BE2C (cell line): ENCODE measurements around the gene SUPV3L1.

ENCODE experiments used
- DNase-seq: peaks from one replicate; pipeline ENCODE4 v3.0.0-alpha.2; 2020
- H3K27me3 ChIP-seq: fragments of 250-450 bp; sonication (Bioruptor Pico); 2 replicates; pipeline ENCODE4 v1.5.1; 2020; ENCODE audit warnings: mild to moderate bottlenecking
- H3K36me3 ChIP-seq: fragments of 250-450 bp; sonication (Bioruptor Pico); 2 replicates; pipeline ENCODE4 v1.5.1; 2020; ENCODE audit warnings: mild to moderate bottlenecking
- H3K4me1 ChIP-seq: fragments of 250-450 bp; sonication (Bioruptor Pico); 2 replicates; pipeline ENCODE4 v1.5.1; 2020
- H3K4me3 ChIP-seq: 2 replicates; pipeline ENCODE4 v1.5.1; 2011; ENCODE audit warnings: low read depth, low read length
- H3K9me3 ChIP-seq: fragments of 250-450 bp; sonication (Bioruptor Pico); 2 replicates; pipeline ENCODE4 v1.5.1; 2020
- CTCF ChIP-seq: IDR thresholded peaks from 2 replicates; pipeline ENCODE4 v1.5.1; 2012; ENCODE audit warnings: mild to moderate bottlenecking, low read depth, low read length

SUPV3L1 gene

GRCh38 chr10:69209787-69210484 lies 29.9 kb downstream of the SUPV3L1 start:
- H3K27me3 ChIP-seq: no peaks in the 10 kb centered on the region
- no peak for DNase-seq
- TF ChIP-seq CTCF: no peak
- no peaks in the 10 kb centered on the region for H3K4me1 ChIP-seq
- H3K9me3 ChIP-seq: no peaks in the 10 kb centered on the region
- H3K4me3 ChIP-seq: no peak overlapping the region
- peaks cover 31% of the 10 kb centered on the region for H3K36me3 ChIP-seq

DNA sequence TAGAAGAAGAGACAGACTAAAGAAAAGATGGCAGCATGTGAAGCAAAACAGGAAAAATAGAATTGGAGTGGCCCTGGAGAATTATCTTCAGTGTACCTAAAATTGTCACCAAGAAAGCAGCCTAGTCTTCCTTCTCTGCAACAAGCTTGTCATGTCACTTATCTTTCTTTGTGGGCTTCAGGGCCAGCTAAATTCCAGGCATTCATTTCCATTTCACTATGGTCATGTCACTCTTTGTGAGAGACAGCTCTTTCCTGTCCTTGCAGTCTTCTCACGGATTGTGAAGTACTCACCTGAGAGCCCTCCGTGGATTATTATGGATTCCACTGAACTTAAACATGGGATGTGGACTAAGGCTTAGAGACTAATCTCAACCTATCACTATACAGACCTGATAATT lies 31.1 kb downstream of the SUPV3L1 start:
- Histone ChIP-seq H3K9me3 (no peaks in the 10 kb centered on the region), H3K4me3 (no peak overlapping the region), H3K27me3 (no peaks in the 10 kb centered on the region), H3K36me3 (peaks cover 22% of the 10 kb centered on the region), H3K4me1 (no peaks in the 10 kb centered on the region)
- DNase-seq: no peak
- TF ChIP-seq CTCF: no peak

- no peak for DNase-seq
- Histone ChIP-seq H3K4me1 (no peaks in the 10 kb centered on the region), H3K36me3 (peaks cover 18% of the 10 kb centered on the region), H3K27me3 (no peaks in the 10 kb centered on the region), H3K9me3 (no peaks in the 10 kb centered on the region), H3K4me3 (no peak overlapping the region)
- TF ChIP-seq CTCF: no peak
Measured at GRCh38 chr10:69211524-69211923, 31.5 kb downstream of the SUPV3L1 start.

DNA sequence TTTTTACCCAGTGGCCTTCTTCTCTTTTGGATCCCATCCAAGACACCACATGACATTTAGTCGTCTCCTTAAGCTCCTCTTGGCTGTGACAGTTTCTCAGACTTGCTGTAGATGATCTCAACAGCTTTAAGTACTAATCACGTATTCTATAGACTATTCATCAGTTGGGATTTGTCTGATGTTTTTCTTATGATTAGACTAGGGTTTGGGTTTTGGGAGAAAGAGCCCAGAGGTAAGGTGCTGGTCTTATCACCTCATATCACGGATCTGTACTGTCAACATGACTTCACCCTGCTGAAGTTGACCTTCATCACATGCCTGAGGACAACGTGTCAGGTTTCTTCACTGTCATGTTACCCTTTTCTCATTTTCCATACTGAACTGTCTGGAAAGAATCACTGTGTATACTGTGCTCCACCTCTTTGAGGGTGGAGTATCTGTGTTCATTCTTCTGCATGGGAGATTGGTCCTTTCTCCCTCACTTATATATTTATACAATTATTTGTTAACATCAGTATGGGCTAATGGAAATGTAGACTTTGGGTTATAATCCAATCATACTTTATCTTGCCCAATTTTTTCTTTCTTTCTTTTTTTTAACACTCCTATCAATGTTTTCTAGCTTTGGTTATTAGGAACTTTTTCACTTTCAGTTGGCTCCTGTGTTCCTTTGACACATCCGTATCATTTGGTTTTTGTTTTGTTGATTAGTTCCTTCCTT lies 33.7 kb downstream of the SUPV3L1 start:
- DNase-seq: no peak
- H3K9me3 ChIP-seq: no peaks in the 10 kb centered on the region
- no peak overlapping the region for H3K4me3 ChIP-seq
- no peak for TF ChIP-seq CTCF
- peaks cover under 1% of the 10 kb centered on the region for H3K36me3 ChIP-seq
- no peaks in the 10 kb centered on the region for H3K27me3 ChIP-seq
- H3K4me1 ChIP-seq: no peaks in the 10 kb centered on the region

- no peak for TF ChIP-seq CTCF
- Histone ChIP-seq H3K9me3 (no peaks in the 10 kb centered on the region), H3K4me3 (no peak overlapping the region), H3K36me3 (no peaks in the 10 kb centered on the region), H3K27me3 (no peaks in the 10 kb centered on the region), H3K4me1 (no peaks in the 10 kb centered on the region)
- DNase-seq: no peak
Measured at GRCh38 chr10:69214666-69215131, 34.7 kb downstream of the SUPV3L1 start.
